GM15510 (cell line): ENCODE results near the gene SLC44A5.

Experiments used
- POLR2A ChIP-seq: IDR thresholded peaks from 3 replicates; pipeline ENCODE4 v1.6.1; 2011; ENCODE audit warnings: borderline replicate concordance; ENCODE audit not compliant: insufficient read length; ENCODE audit errors: extremely low read depth

Gene SLC44A5

GRCh38 chr1:75503221-75503974, 107.5 kb downstream of the SLC44A5 start:
- TF ChIP-seq POLR2A, result no peak

GRCh38 chr1:75502776-75503175, 108.1 kb downstream of the SLC44A5 start:
- no peak for TF ChIP-seq POLR2A

- TF ChIP-seq POLR2A, result no peak
Measured at GRCh38 chr1:75501577-75502295, 109.2 kb downstream of the SLC44A5 start.

- TF ChIP-seq POLR2A, result no peak
Measured at GRCh38 chr1:75492011-75492410, 118.9 kb downstream of the SLC44A5 start.

GRCh38 chr1:75487399-75487798, 123.5 kb downstream of the SLC44A5 start:
- no peak for TF ChIP-seq POLR2A

GRCh38 chr1:75484789-75485188, 126.1 kb downstream of the SLC44A5 start:
- no peak for TF ChIP-seq POLR2A

GRCh38 chr1:75482951-75483350, 128.0 kb downstream of the SLC44A5 start:
- TF ChIP-seq POLR2A, result no peak

- no peak for TF ChIP-seq POLR2A
Measured at GRCh38 chr1:75475696-75476095, 135.2 kb downstream of the SLC44A5 start.

- TF ChIP-seq POLR2A, result no peak
Measured at GRCh38 chr1:75472971-75473603, 137.8 kb downstream of the SLC44A5 start.

- TF ChIP-seq POLR2A, result no peak
Measured at GRCh38 chr1:75472089-75472970, 138.6 kb downstream of the SLC44A5 start.

GRCh38 chr1:75471252-75471651, 139.7 kb downstream of the SLC44A5 start:
- TF ChIP-seq POLR2A, result no peak

GRCh38 chr1:75470448-75470847, 140.5 kb downstream of the SLC44A5 start:
- no peak for TF ChIP-seq POLR2A

GRCh38 chr1:75469586-75470173, 141.2 kb downstream of the SLC44A5 start:
- TF ChIP-seq POLR2A, result no peak

- TF ChIP-seq POLR2A, result no peak
Measured at GRCh38 chr1:75461808-75462325, 149.0 kb downstream of the SLC44A5 start.
